Panc1 (cell line): ENCODE results near the gene NGB. TPM values are rescaled to one million over a fixed set of nuclear protein-coding genes. Genes with fewer than 3 reads are reported as not detected.

Experiments used
- ATAC-seq: fragments of 200-7000 bp; cut with Tn5 transposase; 2 replicates; pipeline ENCODE4 v1.9.1; 2020; ENCODE audit warnings: mild to moderate bottlenecking, moderate library complexity
- Bru-seq: library from RNA; stranded (reverse); fragments of 400-500 nt; gene quantifications from one replicate; lab custom pipeline; 2021; lab: Mats Ljungman, UMichigan
- BruChase-seq, 2 experiments: library from RNA; stranded (reverse); fragments of 400-500 nt; gene quantifications; one replicate each; lab custom pipeline; 2021; lab: Mats Ljungman, UMichigan
- BruUV-seq: library from RNA; stranded (reverse); fragments of 400-500 nt; replicated peaks from 2 replicates; lab custom pipeline; 2021; lab: Mats Ljungman, UMichigan
- CTCF ChIA-PET: fragments of 300-600 bp; sonication (Branson Sonifier 250); formaldehyde crosslinking; loops from one replicate; lab custom pipeline; 2022; ENCODE audit warnings: antibody characterized with exemption; lab: Charles Lee
- POLR2A ChIA-PET: fragments of 300-600 bp; sonication (Branson Sonifier 250); formaldehyde crosslinking; loops from one replicate; lab custom pipeline; 2022; ENCODE audit warnings: antibody characterized with exemption; lab: Charles Lee
- DNase-seq: peaks from one replicate; pipeline ENCODE4 v3.0.0-alpha.2; 2010; ENCODE audit warnings: low read depth, low spot score
- H3K27ac ChIP-seq: 2 replicates; pipeline ENCODE4 v1.5.1; 2011; ENCODE audit warnings: mild to moderate bottlenecking, low read length, inconsistent platforms
- H3K27me3 ChIP-seq: fragments of 200-500 bp; sonication (Bioruptor generic); 2 replicates; pipeline ENCODE4 v1.6.0; 2014; ENCODE audit warnings: low read length, inconsistent platforms; ENCODE audit not compliant: control insufficient read depth, insufficient read depth
- H3K36me3 ChIP-seq: fragments of 200-500 bp; sonication (Bioruptor generic); 2 replicates; pipeline ENCODE4 v1.5.1; 2014; ENCODE audit warnings: inconsistent platforms, mild to moderate bottlenecking, low read length, moderate library complexity; ENCODE audit not compliant: control insufficient read depth, insufficient read depth
- H3K4me1 ChIP-seq: 2 replicates; pipeline ENCODE4 v1.5.1; 2011; ENCODE audit warnings: inconsistent platforms, mild to moderate bottlenecking, low read length, moderate library complexity; ENCODE audit not compliant: control insufficient read depth, insufficient read depth
- H3K4me3 ChIP-seq, 2 experiments: 2 replicates each; pipeline ENCODE4 v1.5.1; 2011 to 2012; ENCODE audit warnings: low read depth in 2 of 2, low read length in 2 of 2, mild to moderate bottlenecking in 2 of 2, inconsistent platforms in 1 of 2, moderate library complexity in 1 of 2
- H3K9me3 ChIP-seq: fragments of 200-500 bp; sonication (Bioruptor generic); 2 replicates; pipeline ENCODE4 v1.5.1; 2014; ENCODE audit warnings: low read depth, mild to moderate bottlenecking, inconsistent platforms, low read length, moderate library complexity; ENCODE audit not compliant: control insufficient read depth, insufficient read depth
- CTCF ChIP-seq: fragments of 450-650 bp; IDR thresholded peaks from 2 replicates; pipeline ENCODE4 v1.5.1; 2017; ENCODE audit warnings: mild to moderate bottlenecking
- POLR2AphosphoS5 ChIP-seq: IDR thresholded peaks from 2 replicates; pipeline ENCODE4 v1.6.1; 2012; ENCODE audit warnings: mild to moderate bottlenecking, low read depth, low read length, moderate library complexity
- REST ChIP-seq, 2 experiments: IDR thresholded peaks; 2 replicates each; pipeline ENCODE4 v1.6.1; 2011 to 2012; ENCODE audit warnings: low read depth in 2 of 2, control low read depth in 1 of 2, low read length in 1 of 2, mild to moderate bottlenecking in 1 of 2, moderate library complexity in 1 of 2; ENCODE audit not compliant: insufficient read depth in 1 of 2
- SIN3A ChIP-seq: IDR thresholded peaks from 2 replicates; pipeline ENCODE4 v1.6.1; 2012; ENCODE audit warnings: low read depth, mild to moderate bottlenecking, low read length, moderate library complexity, borderline replicate concordance; ENCODE audit not compliant: insufficient read depth
- TCF7L2 ChIP-seq: IDR thresholded peaks from 2 replicates; pipeline ENCODE4 v1.6.1; 2011; ENCODE audit warnings: mild to moderate bottlenecking, low read depth, low read length, inconsistent platforms
- in situ Hi-C: cut with HindIII; loops from 2 replicates; pipeline ENCODE4 v1.10.0; 2016; ENCODE audit warnings: low sequenced_read_pairs, low pct_unique_long_range_greater_than_20kb
- intact Hi-C: fragments of 100-400 bp; cut with micrococcal nuclease; formaldehyde crosslinking; loops from one replicate; pipeline ENCODE4 v1.10.0; 2022; ENCODE audit not compliant: unreplicated experiment
- long read RNA-seq: library from polyadenylated mRNA; unstranded; transcript quantifications from one replicate; pipeline ENCODE4 v2.0.0, GENCODE V29; 2021; ENCODE audit not compliant: unreplicated experiment
- polyA plus RNA-seq: library from polyadenylated mRNA; unstranded; fragments of >200 nt; gene quantifications from one replicate; pipeline ENCODE4 v1.2.1, GENCODE V29; 2012; ENCODE audit warnings: missing spikeins; ENCODE audit not compliant: insufficient read length
- total RNA-seq: library from RNA; stranded (reverse); gene quantifications from one replicate; pipeline ENCODE4 v1.2.1, GENCODE V29; 2021; ENCODE audit not compliant: unreplicated experiment

NGB gene
- total RNA-seq (not detected), Bru-seq, nascent RNA (not detected), BruChase-seq, experiment 1, labeled RNA remaining after a 2-hour chase (percentile 7 among the genes with signal in this experiment), BruChase-seq, experiment 2, labeled RNA remaining after a 6-hour chase (not detected)
- not detected for polyA plus RNA-seq
- long read RNA-seq: 0 reads

GRCh38 chr14:77271113-77271710, at the start of gene NGB:
NGB (minus strand) TSS chr14:77271206; CDS start chr14:77270937, 269 bp downstream.
- no peaks in the 10 kb centered on the region for H3K36me3 ChIP-seq
- in situ Hi-C loops: no loop called here
- no peak within 1 kb of the TSS for H3K4me3 ChIP-seq
- no TSS peak for BruUV-seq
- TF ChIP-seq CTCF: no peak
- TF ChIP-seq REST (IDR thresholded peaks at IDR 0.05; ENCODE audit: insufficient read depth in 1 of 2, low read depth in 2 of 2, low read length in 1 of 2): no peak
- no peak for TF ChIP-seq POLR2AphosphoS5
- no peak for TF ChIP-seq TCF7L2
- TF ChIP-seq SIN3A: no peak
- H3K4me1 ChIP-seq: peaks cover 4% of the 10 kb centered on the region
- ATAC-seq: no peak
- H3K27me3 ChIP-seq: no peaks in the 10 kb centered on the region
- no peak within 1 kb of the TSS for H3K27ac ChIP-seq
- POLR2A ChIA-PET: no interaction called here
- intact Hi-C loops: no loop called here
- DNase-seq: no peak
- no peaks in the 10 kb centered on the region for H3K9me3 ChIP-seq
- CTCF ChIA-PET: interaction anchor here (0.7 kb wide), 1 partner anchor 30 kb away, joined by 7 read pairs; no protein-coding TSS in a partner anchor

- ChIA-PET POLR2A (interaction anchor here (0.6 to 0.7 kb wide), 3 partner anchors 125 to 394 kb away, joined by 5 to 9 read pairs (median 5); no protein-coding TSS in a partner anchor), CTCF (interaction anchor here (0.6 to 0.7 kb wide), 4 partner anchors 9 to 123 kb away, joined by 3 to 8 read pairs (median 6); no protein-coding TSS in a partner anchor)
- no peak for DNase-seq
- H3K27ac ChIP-seq: peak within 1 kb of the TSS; percentile 86
- peak within 1 kb of the TSS; percentile 83 to 86 for H3K4me3 ChIP-seq
- TF ChIP-seq SIN3A (no peak; the same call in 1 of the 2 replicates), TCF7L2 (no peak), REST (IDR thresholded peaks at IDR 0.05; ENCODE audit: insufficient read depth in 1 of 2, low read depth in 2 of 2, low read length in 1 of 2) (peak in 1 of 2 experiments; percentile 21; a peak in 1 of 4 replicates), CTCF (peak; percentile 48; the same call in 1 of the 2 replicates)
- H3K27me3 ChIP-seq: no peaks in the 10 kb centered on the region
- H3K4me1 ChIP-seq: peaks cover 31% of the 10 kb centered on the region
- no peaks in the 10 kb centered on the region for H3K9me3 ChIP-seq
- BruUV-seq: no TSS peak
- peak; percentile 82 for ATAC-seq
- H3K36me3 ChIP-seq: no peaks in the 10 kb centered on the region
- intact Hi-C loops: loop anchor here (10.0 kb wide), 1 partner anchor 234 kb away; no protein-coding TSS in a partner anchor
- in situ Hi-C loops: no loop called here
These were observed 49.4 kb upstream of the NGB start, which contains the start of gene POMT2 for GRCh38 chr14:77320238-77320935. POMT2 (minus strand) TSS chr14:77320883; CDS start chr14:77320681, 202 bp downstream.
